ENCODE data around the gene LIPG. TPM values are rescaled to one million over a fixed set of nuclear protein-coding genes. Genes with fewer than 3 reads are reported as not detected.

The LIPG gene
- polyA plus RNA-seq, 1 donor from 2014 or later, result 0.85 TPM

GRCh38 chr18:49560277-49560623, 1.6 kb upstream of the LIPG start:
- Histone ChIP-seq H3K79me2 (replicated peaks; ENCODE audit: insufficient read depth, low read length) (no peaks in the 10 kb centered on the region), H4K20me1 (ENCODE audit: insufficient read depth) (no peaks in the 10 kb centered on the region), H3K27me3 (ENCODE audit: insufficient read depth, low read depth, low read length) (peaks cover 34% of the 10 kb centered on the region), H3K9me3 (ENCODE audit: low read length) (no peaks in the 10 kb centered on the region), H3K4me3 (ENCODE audit: low read length) (peak overlapping the region; percentile 78), H3K9me2 (ENCODE audit: insufficient read depth, low read length) (no peaks in the 10 kb centered on the region), H2AFZ (ENCODE audit: low read depth, low read length) (no peak overlapping the region), H3K4me2 (ENCODE audit: low read length) (no peak overlapping the region), H3K9ac (ENCODE audit: low read length) (no peak overlapping the region), H3K36me3 (ENCODE audit: insufficient read depth, low read length) (no peaks in the 10 kb centered on the region), H3K27ac (ENCODE audit: low read length) (no peak overlapping the region), H3F3A (ENCODE audit: insufficient read depth, low read length, poor library complexity, severe bottlenecking) (no peaks in the 10 kb centered on the region)
- no peak for TF ChIP-seq RAD21 (conservative IDR thresholded peaks at IDR 0.05)
- no peak for TF ChIP-seq EZH2 (IDR thresholded peaks at IDR 0.05; ENCODE audit: borderline replicate concordance, insufficient read depth, low read length, poor library complexity, severe bottlenecking)
- TF ChIP-seq SMC3 (conservative IDR thresholded peaks at IDR 0.05; ENCODE audit: poor library complexity), result no peak
- TF ChIP-seq EP300 (conservative IDR thresholded peaks at IDR 0.05; ENCODE audit: poor library complexity, severe bottlenecking), result no peak
- no peak for TF ChIP-seq MXI1 (conservative IDR thresholded peaks at IDR 0.05; ENCODE audit: poor library complexity, severe bottlenecking)
- TF ChIP-seq CTCF (IDR thresholded peaks at IDR 0.05; ENCODE audit: poor library complexity, severe bottlenecking), result no peak
- TF ChIP-seq REST (IDR thresholded peaks at IDR 0.05; ENCODE audit: borderline replicate concordance), result no peak
- TF ChIP-seq TAF1 (IDR thresholded peaks at IDR 0.05; ENCODE audit: low read depth), result no peak
- TF ChIP-seq POLR2AphosphoS5 (IDR thresholded peaks at IDR 0.05), result no peak

DNA sequence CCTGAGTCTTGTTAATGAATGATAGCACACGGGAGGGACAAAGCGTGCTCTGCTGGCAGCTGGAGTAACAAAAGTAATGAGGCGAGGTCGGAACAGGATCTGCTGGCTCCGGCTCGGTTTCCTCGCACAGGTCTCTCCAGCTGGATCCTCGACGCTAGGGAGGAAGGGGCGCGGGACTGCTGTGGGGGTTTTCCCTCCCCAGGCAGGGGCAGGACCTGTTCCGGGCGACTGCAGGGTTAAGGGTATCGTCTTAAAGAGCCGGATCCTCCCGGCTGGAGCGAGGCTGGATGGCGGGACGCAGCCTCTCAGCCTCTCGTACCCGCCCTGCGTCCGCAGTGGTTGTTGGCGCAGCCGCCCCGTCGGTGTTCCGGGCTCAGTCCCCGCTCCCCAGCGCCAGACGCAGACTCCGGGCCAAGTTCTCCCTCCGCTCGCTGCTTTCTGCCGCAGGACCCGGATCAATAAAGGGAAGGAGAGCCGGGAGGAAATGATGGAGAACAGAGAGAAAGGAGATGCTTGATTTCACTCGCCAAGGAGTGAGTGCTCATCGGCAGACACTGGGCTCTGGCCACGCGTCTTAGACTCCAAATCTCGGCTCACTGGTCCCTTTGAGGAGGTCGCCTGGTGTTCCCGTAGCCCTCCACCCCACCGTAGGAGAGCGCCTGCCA, 1.1 kb upstream of the LIPG start:
- no peak overlapping the region for H3K27ac ChIP-seq (ENCODE audit: low read length)
- no peaks in the 10 kb centered on the region for H4K20me1 ChIP-seq (ENCODE audit: insufficient read depth)
- H3K27me3 ChIP-seq (ENCODE audit: insufficient read depth, low read depth, low read length), result peaks cover 34% of the 10 kb centered on the region
- H3K9me2 ChIP-seq (ENCODE audit: insufficient read depth, low read length), result no peaks in the 10 kb centered on the region
- peak overlapping the region; percentile 36 for H3K9ac ChIP-seq (ENCODE audit: low read length)
- H3K4me3 ChIP-seq (ENCODE audit: low read length), result peak overlapping the region; percentile 78
- no peak for TF ChIP-seq TAF1 (IDR thresholded peaks at IDR 0.05; ENCODE audit: low read depth)
- no peak for TF ChIP-seq POLR2AphosphoS5 (IDR thresholded peaks at IDR 0.05)
- no peak for TF ChIP-seq EZH2 (IDR thresholded peaks at IDR 0.05; ENCODE audit: borderline replicate concordance, insufficient read depth, low read length, poor library complexity, severe bottlenecking)
- no peak for TF ChIP-seq CTCF (IDR thresholded peaks at IDR 0.05; ENCODE audit: poor library complexity, severe bottlenecking)
- no peak for TF ChIP-seq SMC3 (conservative IDR thresholded peaks at IDR 0.05; ENCODE audit: poor library complexity)
- TF ChIP-seq REST (IDR thresholded peaks at IDR 0.05; ENCODE audit: borderline replicate concordance), result no peak
- TF ChIP-seq MXI1 (conservative IDR thresholded peaks at IDR 0.05; ENCODE audit: poor library complexity, severe bottlenecking), result no peak
- no peak for TF ChIP-seq RAD21 (conservative IDR thresholded peaks at IDR 0.05)
- no peak for TF ChIP-seq EP300 (conservative IDR thresholded peaks at IDR 0.05; ENCODE audit: poor library complexity, severe bottlenecking)
- H3K4me2 ChIP-seq (ENCODE audit: low read length), result peak overlapping the region; percentile 89
- no peaks in the 10 kb centered on the region for H3F3A ChIP-seq (ENCODE audit: insufficient read depth, low read length, poor library complexity, severe bottlenecking)
- H3K36me3 ChIP-seq (ENCODE audit: insufficient read depth, low read length), result no peaks in the 10 kb centered on the region
- H2AFZ ChIP-seq (ENCODE audit: low read depth, low read length), result peak overlapping the region; percentile 33
- no peaks in the 10 kb centered on the region for H3K9me3 ChIP-seq (ENCODE audit: low read length)
- no peaks in the 10 kb centered on the region for H3K79me2 ChIP-seq (replicated peaks; ENCODE audit: insufficient read depth, low read length)
